ENCODE results near the gene INO80D. TPM values are rescaled to one million over a fixed set of nuclear protein-coding genes. Genes with fewer than 3 reads are reported as not detected.

INO80D gene
- total and polyA plus RNA-seq, 7 donors = 1.7 to 17.7 (median 15.4) TPM

GRCh38 chr2:205957452-205958154, 128.4 kb downstream of the INO80D start:
- ATAC-seq = no peak
- Histone ChIP-seq H3K36me3 (ENCODE audit: insufficient read depth in 1 of 2, low read depth in 1 of 2) (no peaks in the 10 kb centered on the region), H3K27me3 (ENCODE audit: insufficient read depth in 3 of 3, low read length in 2 of 3) (no peaks in the 10 kb centered on the region), H3K27ac (no peak overlapping the region), H3K9me3 (no peaks in the 10 kb centered on the region), H3K4me1 (no peaks in the 10 kb centered on the region), H3K4me3 (no peak overlapping the region)
- intact Hi-C loops (cut with DNase I) = no loop called here
- DNase-seq = no peak
- TF ChIP-seq CTCF (IDR thresholded peaks at IDR 0.05) = no peak
- 73 to 93% (median 75%) methylated on average over 11 of the region's 11 CpGs for WGBS, 3 donors

DNA sequence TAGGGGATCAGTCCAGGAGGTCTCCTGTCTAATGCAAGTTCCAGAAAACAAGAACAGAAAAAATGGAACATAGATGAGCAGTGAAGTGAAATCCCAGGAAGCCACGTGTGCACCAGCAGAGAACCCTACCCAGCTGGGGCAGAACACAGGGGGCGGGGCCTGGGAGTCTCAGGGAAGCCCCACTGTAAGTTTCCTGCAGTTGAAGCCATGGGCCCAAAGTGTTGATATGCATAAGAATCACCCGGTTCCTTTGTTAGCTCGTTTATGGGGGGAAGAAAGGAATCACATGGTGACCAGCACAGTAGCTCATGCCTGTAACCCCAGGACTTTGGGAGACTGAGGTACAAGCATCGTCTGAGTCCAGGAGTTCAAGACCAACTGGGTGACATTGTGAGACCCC, 131.3 kb downstream of the INO80D start:
- Histone ChIP-seq H3K4me3 (no peak overlapping the region), H3K36me3 (ENCODE audit: insufficient read depth in 1 of 2, low read depth in 1 of 2) (no peaks in the 10 kb centered on the region), H3K27ac (no peak overlapping the region), H3K9me3 (no peaks in the 10 kb centered on the region), H3K27me3 (ENCODE audit: insufficient read depth in 3 of 3, low read length in 2 of 3) (no peaks in the 10 kb centered on the region), H3K4me1 (no peaks in the 10 kb centered on the region)
- WGBS, 3 donors = 58 to 68% (median 64%) methylated on average over 5 of the region's 5 CpGs
- intact Hi-C loops (cut with DNase I) = no loop called here
- ATAC-seq (no peak), DNase-seq (no peak)
- TF ChIP-seq CTCF (IDR thresholded peaks at IDR 0.05) = no peak

DNA sequence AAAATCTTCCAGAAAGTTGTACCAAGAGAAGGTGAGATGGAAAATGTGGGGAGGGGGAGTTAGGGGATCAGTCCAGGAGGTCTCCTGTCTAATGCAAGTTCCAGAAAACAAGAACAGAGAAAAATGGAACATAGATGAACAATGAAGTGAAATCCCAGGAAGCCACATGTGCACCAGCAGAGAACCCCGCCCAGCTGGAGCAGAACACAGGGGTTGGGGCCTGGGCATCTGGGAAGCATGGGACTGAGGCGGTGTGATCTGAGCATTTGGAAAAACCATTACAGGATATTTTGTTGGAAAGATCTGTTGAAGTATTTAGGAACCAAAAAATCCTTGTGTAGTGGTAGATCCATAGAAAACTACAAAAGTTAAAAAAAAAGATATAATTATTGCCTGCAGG, 133.7 kb downstream of the INO80D start:
- 76 to 81% (median 79%) methylated on average over 2 of the region's 2 CpGs for WGBS, 3 donors

DNA sequence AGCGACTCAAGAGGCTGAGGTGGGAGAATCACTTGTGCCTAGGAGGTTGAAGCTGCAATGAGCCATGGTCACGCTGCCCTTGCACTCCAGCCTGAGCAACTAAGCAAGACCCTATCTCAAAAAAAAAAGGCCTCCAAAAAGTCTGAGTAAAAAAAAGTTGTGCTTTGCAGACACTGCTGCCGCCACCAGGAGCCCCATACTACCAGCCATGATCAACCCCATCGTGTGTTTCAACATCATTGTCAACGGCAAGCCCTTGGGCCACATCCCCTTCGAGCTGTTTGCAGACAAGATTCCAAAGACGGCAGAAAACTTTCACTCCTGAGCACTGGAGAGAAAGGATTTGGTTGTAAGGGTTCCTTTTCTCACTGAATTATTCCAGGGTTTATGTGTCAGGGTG, 137.1 kb downstream of the INO80D start:
- no peak for TF ChIP-seq CTCF (IDR thresholded peaks at IDR 0.05)
- Histone ChIP-seq H3K4me3 (no peak overlapping the region), H3K27me3 (ENCODE audit: insufficient read depth in 3 of 3, low read length in 2 of 3) (no peaks in the 10 kb centered on the region), H3K27ac (no peak overlapping the region), H3K4me1 (no peaks in the 10 kb centered on the region), H3K36me3 (ENCODE audit: insufficient read depth in 1 of 2, low read depth in 1 of 2) (no peaks in the 10 kb centered on the region), H3K9me3 (no peaks in the 10 kb centered on the region)
- intact Hi-C loops (cut with DNase I) = loop anchor here in 1 of 2 donors (5.0 kb wide), 1 partner anchor 177 kb away; no protein-coding TSS in a partner anchor
- 78 to 91% (median 87%) methylated on average over 7 of the region's 7 CpGs for WGBS, 3 donors
- ATAC-seq = no peak
- no peak for DNase-seq

More for the DNA sequence above, 133.7 kb downstream of the INO80D start:
- TF ChIP-seq CTCF (IDR thresholded peaks at IDR 0.05) = no peak
- no peak overlapping the region for H3K27ac ChIP-seq
- ATAC-seq (no peak), DNase-seq (no peak)
- intact Hi-C loops (cut with DNase I) = no loop called here
- H3K9me3 ChIP-seq = no peaks in the 10 kb centered on the region
- H3K27me3 ChIP-seq (ENCODE audit: insufficient read depth in 3 of 3, low read length in 2 of 3) = no peaks in the 10 kb centered on the region
- no peaks in the 10 kb centered on the region for H3K4me1 ChIP-seq
- no peak overlapping the region for H3K4me3 ChIP-seq
- no peaks in the 10 kb centered on the region for H3K36me3 ChIP-seq (ENCODE audit: insufficient read depth in 1 of 2, low read depth in 1 of 2)

GRCh38 chr2:205948496-205948837, 137.5 kb downstream of the INO80D start:
- Histone ChIP-seq H3K9me3 (no peaks in the 10 kb centered on the region), H3K27ac (no peak overlapping the region), H3K4me1 (no peaks in the 10 kb centered on the region), H3K27me3 (ENCODE audit: insufficient read depth in 3 of 3, low read length in 2 of 3) (no peaks in the 10 kb centered on the region), H3K36me3 (ENCODE audit: insufficient read depth in 1 of 2, low read depth in 1 of 2) (no peaks in the 10 kb centered on the region), H3K4me3 (no peak overlapping the region)
- ATAC-seq (no peak), DNase-seq (no peak)
- WGBS, 3 donors = 73 to 95% (median 87%) methylated on average over 5 of the region's 5 CpGs
- intact Hi-C loops (cut with DNase I) = loop anchor here in 1 of 2 donors (5.0 kb wide), 1 partner anchor 176 kb away; no protein-coding TSS in a partner anchor
- TF ChIP-seq CTCF (IDR thresholded peaks at IDR 0.05) = no peak
